HepG2 (cell line): ENCODE results near the gene SEMA4A. TPM values are rescaled to one million over a fixed set of nuclear protein-coding genes. Genes with fewer than 3 reads are reported as not detected.

Experiments
- DR1 ChIP-seq: sonication (generic); formaldehyde crosslinking; IDR thresholded peaks from 2 replicates; pipeline ENCODE4 v1.8.0; 2021; ENCODE audit warnings: mild to moderate bottlenecking, missing genetic modification reagents, inconsistent platforms
- FOXP1 ChIP-seq, 2 experiments: fragments of 450-650 bp in 1 of 2; IDR thresholded peaks; 2 replicates each; pipeline ENCODE4 v1.6.1; 2017 to 2018; ENCODE audit warnings: antibody characterized with exemption in 1 of 2
- GATAD2A ChIP-seq: IDR thresholded peaks from 2 replicates; pipeline ENCODE4 v1.6.1; 2016
- GFI1 ChIP-seq: sonication (generic); formaldehyde crosslinking; IDR thresholded peaks from 2 replicates; pipeline ENCODE4 v1.5.0; 2020; ENCODE audit warnings: missing genetic modification reagents, mild to moderate bottlenecking, borderline replicate concordance
- IKZF4 ChIP-seq: sonication (generic); formaldehyde crosslinking; IDR thresholded peaks from 2 replicates; pipeline ENCODE4 v1.5.1; 2020; ENCODE audit warnings: borderline replicate concordance, mild to moderate bottlenecking, low read depth, missing genetic modification reagents; ENCODE audit errors: not compliant biosample characterization
- KLF6 ChIP-seq: IDR thresholded peaks from 2 replicates; pipeline ENCODE4 v1.8.0; 2016; ENCODE audit warnings: missing biosample characterization, missing genetic modification reagents
- KMT2B ChIP-seq: IDR thresholded peaks from 2 replicates; pipeline ENCODE4 v1.6.1; 2016; ENCODE audit warnings: missing genetic modification reagents, missing compliant biosample characterization
- MED13 ChIP-seq: sonication (generic); formaldehyde crosslinking; IDR thresholded peaks from 2 replicates; pipeline ENCODE4 v1.5.0; 2020; ENCODE audit warnings: missing genetic modification reagents
- ZFAT ChIP-seq: sonication (generic); formaldehyde crosslinking; conservative IDR thresholded peaks from 2 replicates; pipeline ENCODE4 v1.8.1; 2023; ENCODE audit warnings: missing genetic modification reagents, inconsistent platforms
- ZFP90 ChIP-seq: sonication (generic); formaldehyde crosslinking; IDR thresholded peaks from 2 replicates; pipeline ENCODE4 v1.8.0; 2022; ENCODE audit warnings: missing genetic modification reagents, mild to moderate bottlenecking, inconsistent platforms, borderline replicate concordance
- ZFY ChIP-seq: sonication (generic); formaldehyde crosslinking; IDR thresholded peaks from 2 replicates; pipeline ENCODE4 v1.4.0; 2020; ENCODE audit warnings: missing genetic modification reagents
- ZIK1 ChIP-seq: sonication (generic); formaldehyde crosslinking; IDR thresholded peaks from 2 replicates; pipeline ENCODE4 v1.5.0; 2020; ENCODE audit warnings: mild to moderate bottlenecking, low read depth, missing genetic modification reagents, borderline replicate concordance
- ZNF224 ChIP-seq: sonication (generic); formaldehyde crosslinking; IDR thresholded peaks from 2 replicates; pipeline ENCODE4 v1.5.0; 2020; ENCODE audit warnings: mild to moderate bottlenecking, missing genetic modification reagents
- ZNF570 ChIP-seq: sonication (generic); formaldehyde crosslinking; IDR thresholded peaks from 2 replicates; pipeline ENCODE4 v1.4.0; 2020; ENCODE audit warnings: mild to moderate bottlenecking, missing genetic modification reagents, borderline replicate concordance
- ZNF720 ChIP-seq: sonication (generic); formaldehyde crosslinking; IDR thresholded peaks from 2 replicates; pipeline ENCODE4 v1.4.0; 2020; ENCODE audit warnings: missing genetic modification reagents
- polyA plus RNA-seq, 8 experiments: library from polyadenylated mRNA; depleted of rRNA in 3 of 8; stranded (reverse) in 7 of 8; unstranded in 1 of 8; fragments of >200 nt; fragmentation: Illumina TruSeq in 4 of 8; extraction: Trizol in 4 of 8; gene quantifications; 2 replicates each; pipeline versions ENCODE4 v1.2.1 to v1.2.3, GENCODE V29; 2011 to 2016; ENCODE audit warnings: low read depth in 4 of 8, missing spikeins in 1 of 8, mixed read lengths in 1 of 8; ENCODE audit not compliant: insufficient read depth in 1 of 8
- total RNA-seq, 5 experiments: library from RNA; depleted of rRNA; stranded (reverse); fragments of >200 nt; fragmentation: Illumina TruSeq; extraction: Trizol; gene quantifications; 2 replicates each; pipeline ENCODE4 v1.2.3, GENCODE V29; 2016; ENCODE audit warnings: low read depth in 1 of 5
- TF ChIP-seq, protein P1 (sequence below): sonication (generic); formaldehyde crosslinking; IDR thresholded peaks from 2 replicates; pipeline ENCODE4 v1.4.0; 2020; ENCODE audit warnings: missing genetic modification reagents
- TF ChIP-seq, protein P2 (sequence below): IDR thresholded peaks from 2 replicates; pipeline ENCODE4 v1.6.1; 2016
- TF ChIP-seq, protein P3 (sequence below): sonication (generic); formaldehyde crosslinking; IDR thresholded peaks from 2 replicates; pipeline ENCODE4 v1.9.0; 2021; ENCODE audit warnings: missing genetic modification reagents, borderline replicate concordance
- TF ChIP-seq, protein P4 (sequence below): IDR thresholded peaks from 2 replicates; pipeline ENCODE4 v1.6.1; 2016; ENCODE audit warnings: missing biosample characterization, missing genetic modification reagents, low read depth

SEMA4A gene
- total and polyA plus RNA-seq, 2 of the 13 experiments (the other 11 are each of a cell fraction or from before 2014, with no cell fraction given): 0.09 to 0.20 TPM

DNA sequence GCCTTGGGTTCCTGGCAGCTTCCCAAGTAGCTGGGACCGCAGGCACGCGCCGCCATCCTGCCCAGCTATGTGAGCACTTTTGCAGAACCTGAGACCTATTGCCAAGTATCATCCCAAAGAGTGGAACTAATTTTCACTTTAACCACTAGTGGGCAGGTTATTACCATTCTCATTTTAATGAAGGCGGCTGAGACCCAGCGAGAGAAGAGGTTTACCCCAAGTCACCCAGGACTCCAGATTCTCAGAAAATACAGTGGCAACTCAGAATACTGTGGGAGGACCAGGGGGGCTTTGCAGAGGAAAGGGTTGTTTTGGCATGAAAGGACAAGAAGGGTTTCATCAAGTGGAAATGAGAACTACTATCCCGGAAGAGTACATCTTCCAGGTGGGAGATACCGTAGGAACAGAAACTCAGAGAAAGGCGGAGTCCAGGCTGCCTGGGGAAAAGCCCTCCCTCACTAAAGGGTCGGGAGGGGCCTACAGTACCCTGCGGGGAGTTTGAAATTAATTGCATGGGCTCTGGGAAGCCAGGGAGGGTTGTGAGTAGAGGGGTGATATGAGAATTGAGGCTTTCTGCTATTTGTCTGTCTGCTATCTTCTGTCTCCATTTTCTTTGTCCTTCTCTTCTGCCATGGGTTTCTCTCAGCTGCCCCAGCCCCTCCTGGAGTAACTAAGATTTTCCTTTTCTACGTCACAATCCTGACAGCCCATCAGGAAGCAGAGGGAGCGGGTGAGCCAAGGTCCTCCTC lies 7.2 kb upstream of the SEMA4A start (continued):
- TF ChIP-seq MED13 (CRISPR knock-in tag) (no peak), ZFY (CRISPR knock-in tag) (no peak), DR1 (CRISPR knock-in tag) (no peak), KLF6 (CRISPR knock-in tag) (no peak), KMT2B (CRISPR knock-in tag) (0 out of 2 replicates have a peak, but pooled peaks have one; percentile 25), ZNF570 (CRISPR knock-in tag) (no peak), ZFAT (no peak), ZNF720 (no peak), ZFP90 (no peak), FOXP1 (IDR thresholded peaks at IDR 0.05) (no peak), FOXP1 (CRISPR knock-in tag; IDR thresholded peaks at IDR 0.05) (no peak), GFI1 (CRISPR knock-in tag) (0 out of 2 replicates have a peak, but pooled peaks have one; percentile 38), GATAD2A (peak; percentile 72), ZNF224 (CRISPR knock-in tag) (no peak), IKZF4 (CRISPR knock-in tag) (no peak), ZIK1 (CRISPR knock-in tag) (no peak)
- TF ChIP-seq, protein P1, sequence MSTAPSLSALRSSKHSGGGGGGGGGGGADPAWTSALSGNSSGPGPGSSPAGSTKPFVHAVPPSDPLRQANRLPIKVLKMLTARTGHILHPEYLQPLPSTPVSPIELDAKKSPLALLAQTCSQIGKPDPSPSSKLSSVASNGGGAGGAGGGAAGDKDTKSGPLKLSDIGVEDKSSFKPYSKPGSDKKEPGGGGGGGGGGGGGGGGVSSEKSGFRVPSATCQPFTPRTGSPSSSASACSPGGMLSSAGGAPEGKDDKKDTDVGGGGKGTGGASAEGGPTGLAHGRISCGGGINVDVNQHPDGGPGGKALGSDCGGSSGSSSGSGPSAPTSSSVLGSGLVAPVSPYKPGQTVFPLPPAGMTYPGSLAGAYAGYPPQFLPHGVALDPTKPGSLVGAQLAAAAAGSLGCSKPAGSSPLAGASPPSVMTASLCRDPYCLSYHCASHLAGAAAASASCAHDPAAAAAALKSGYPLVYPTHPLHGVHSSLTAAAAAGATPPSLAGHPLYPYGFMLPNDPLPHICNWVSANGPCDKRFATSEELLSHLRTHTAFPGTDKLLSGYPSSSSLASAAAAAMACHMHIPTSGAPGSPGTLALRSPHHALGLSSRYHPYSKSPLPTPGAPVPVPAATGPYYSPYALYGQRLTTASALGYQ (CRISPR knock-in tag): no peak
- TF ChIP-seq, protein P2, sequence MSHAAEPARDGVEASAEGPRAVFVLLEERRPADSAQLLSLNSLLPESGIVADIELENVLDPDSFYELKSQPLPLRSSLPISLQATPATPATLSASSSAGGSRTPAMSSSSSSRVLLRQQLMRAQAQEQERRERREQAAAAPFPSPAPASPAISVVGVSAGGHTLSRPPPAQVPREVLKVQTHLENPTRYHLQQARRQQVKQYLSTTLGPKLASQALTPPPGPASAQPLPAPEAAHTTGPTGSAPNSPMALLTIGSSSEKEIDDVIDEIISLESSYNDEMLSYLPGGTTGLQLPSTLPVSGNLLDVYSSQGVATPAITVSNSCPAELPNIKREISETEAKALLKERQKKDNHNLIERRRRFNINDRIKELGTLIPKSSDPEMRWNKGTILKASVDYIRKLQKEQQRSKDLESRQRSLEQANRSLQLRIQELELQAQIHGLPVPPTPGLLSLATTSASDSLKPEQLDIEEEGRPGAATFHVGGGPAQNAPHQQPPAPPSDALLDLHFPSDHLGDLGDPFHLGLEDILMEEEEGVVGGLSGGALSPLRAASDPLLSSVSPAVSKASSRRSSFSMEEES: no peak
- TF ChIP-seq, protein P3, sequence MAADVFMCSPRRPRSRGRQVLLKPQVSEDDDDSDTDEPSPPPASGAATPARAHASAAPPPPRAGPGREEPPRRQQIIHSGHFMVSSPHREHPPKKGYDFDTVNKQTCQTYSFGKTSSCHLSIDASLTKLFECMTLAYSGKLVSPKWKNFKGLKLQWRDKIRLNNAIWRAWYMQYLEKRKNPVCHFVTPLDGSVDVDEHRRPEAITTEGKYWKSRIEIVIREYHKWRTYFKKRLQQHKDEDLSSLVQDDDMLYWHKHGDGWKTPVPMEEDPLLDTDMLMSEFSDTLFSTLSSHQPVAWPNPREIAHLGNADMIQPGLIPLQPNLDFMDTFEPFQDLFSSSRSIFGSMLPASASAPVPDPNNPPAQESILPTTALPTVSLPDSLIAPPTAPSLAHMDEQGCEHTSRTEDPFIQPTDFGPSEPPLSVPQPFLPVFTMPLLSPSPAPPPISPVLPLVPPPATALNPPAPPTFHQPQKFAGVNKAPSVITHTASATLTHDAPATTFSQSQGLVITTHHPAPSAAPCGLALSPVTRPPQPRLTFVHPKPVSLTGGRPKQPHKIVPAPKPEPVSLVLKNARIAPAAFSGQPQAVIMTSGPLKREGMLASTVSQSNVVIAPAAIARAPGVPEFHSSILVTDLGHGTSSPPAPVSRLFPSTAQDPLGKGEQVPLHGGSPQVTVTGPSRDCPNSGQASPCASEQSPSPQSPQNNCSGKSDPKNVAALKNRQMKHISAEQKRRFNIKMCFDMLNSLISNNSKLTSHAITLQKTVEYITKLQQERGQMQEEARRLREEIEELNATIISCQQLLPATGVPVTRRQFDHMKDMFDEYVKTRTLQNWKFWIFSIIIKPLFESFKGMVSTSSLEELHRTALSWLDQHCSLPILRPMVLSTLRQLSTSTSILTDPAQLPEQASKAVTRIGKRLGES (CRISPR knock-in tag): no peak
- TF ChIP-seq, protein P4, sequence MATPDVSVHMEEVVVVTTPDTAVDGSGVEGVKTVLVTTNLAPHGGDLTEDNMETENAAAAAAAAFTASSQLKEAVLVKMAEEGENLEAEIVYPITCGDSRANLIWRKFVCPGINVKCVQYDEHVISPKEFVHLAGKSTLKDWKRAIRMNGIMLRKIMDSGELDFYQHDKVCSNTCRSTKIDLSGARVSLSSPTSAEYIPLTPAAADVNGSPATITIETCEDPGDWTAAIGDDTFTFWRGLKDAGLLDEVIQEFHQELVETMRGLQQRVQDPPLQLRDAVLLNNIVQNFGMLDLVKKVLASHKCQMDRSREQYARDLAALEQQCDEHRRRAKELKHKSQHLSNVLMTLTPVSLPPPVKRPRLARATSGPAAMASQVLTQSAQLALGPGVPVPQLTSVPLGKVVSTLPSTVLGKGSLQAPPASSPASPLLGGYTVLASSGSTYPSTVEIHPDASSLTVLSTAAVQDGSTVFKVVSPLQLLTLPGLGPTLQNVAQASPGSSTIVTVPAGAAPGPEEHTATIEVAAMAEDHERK (CRISPR knock-in tag): no peak
